ENCODE results near the gene FKBP7.

- TF ChIP-seq EZH2 (IDR thresholded peaks at IDR 0.05; ENCODE audit: insufficient read depth, poor library complexity, severe bottlenecking) (no peak), EZH2phosphoT487 (IDR thresholded peaks at IDR 0.05; ENCODE audit: insufficient read depth, low read depth) (no peak)
Measured at GRCh38 chr2:178527592-178527991, 49.2 kb upstream of the FKBP7 start.

All from GM23248 (cell line).